Mammary epithelial cell (primary cell): ENCODE data around the gene CRB3.

Experiments used
- EZH2 ChIP-seq: IDR thresholded peaks from 2 replicates; pipeline ENCODE4 v1.6.1; 2012; ENCODE audit warnings: low read length, inconsistent platforms, borderline replicate concordance
- TF ChIP-seq, protein P1 (sequence below), 2 donors: IDR thresholded peaks in 1 of 2; conservative IDR thresholded peaks in 1 of 2; 2 replicates each; pipeline ENCODE4 v1.5.1; 2011 to 2012; ENCODE audit warnings: inconsistent platforms in 2 of 2, low read length in 2 of 2, mild to moderate bottlenecking in 2 of 2, control low read depth in 1 of 2, low read depth in 1 of 2; ENCODE audit not compliant: insufficient read depth in 1 of 2; ENCODE audit errors: extremely low read depth in 1 of 2

DNA sequence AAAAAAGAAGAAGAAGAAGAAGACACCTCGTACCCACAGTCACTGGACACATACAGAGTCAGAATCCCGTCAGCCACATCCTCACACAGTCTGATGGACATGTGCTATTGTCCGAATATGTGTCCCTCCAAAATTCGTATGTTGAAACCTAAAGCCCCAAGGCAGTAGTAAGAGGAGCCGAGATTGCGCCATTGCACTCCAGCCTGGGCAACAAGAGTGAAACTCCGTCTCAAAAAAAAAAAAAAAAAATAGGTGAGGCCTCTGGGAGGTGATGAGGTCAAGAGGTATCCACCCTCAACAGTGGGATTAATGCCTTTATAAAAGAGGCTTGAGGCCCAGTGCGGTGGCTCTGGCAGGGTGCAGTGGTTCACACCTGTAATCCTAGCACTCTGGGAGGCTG lies 20.2 kb downstream of the CRB3 start:
- TF ChIP-seq, protein P1, sequence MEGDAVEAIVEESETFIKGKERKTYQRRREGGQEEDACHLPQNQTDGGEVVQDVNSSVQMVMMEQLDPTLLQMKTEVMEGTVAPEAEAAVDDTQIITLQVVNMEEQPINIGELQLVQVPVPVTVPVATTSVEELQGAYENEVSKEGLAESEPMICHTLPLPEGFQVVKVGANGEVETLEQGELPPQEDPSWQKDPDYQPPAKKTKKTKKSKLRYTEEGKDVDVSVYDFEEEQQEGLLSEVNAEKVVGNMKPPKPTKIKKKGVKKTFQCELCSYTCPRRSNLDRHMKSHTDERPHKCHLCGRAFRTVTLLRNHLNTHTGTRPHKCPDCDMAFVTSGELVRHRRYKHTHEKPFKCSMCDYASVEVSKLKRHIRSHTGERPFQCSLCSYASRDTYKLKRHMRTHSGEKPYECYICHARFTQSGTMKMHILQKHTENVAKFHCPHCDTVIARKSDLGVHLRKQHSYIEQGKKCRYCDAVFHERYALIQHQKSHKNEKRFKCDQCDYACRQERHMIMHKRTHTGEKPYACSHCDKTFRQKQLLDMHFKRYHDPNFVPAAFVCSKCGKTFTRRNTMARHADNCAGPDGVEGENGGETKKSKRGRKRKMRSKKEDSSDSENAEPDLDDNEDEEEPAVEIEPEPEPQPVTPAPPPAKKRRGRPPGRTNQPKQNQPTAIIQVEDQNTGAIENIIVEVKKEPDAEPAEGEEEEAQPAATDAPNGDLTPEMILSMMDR (conservative IDR thresholded peaks at IDR 0.05 in 1 of 2, IDR thresholded peaks at IDR 0.05 in 1 of 2; ENCODE audit: extremely low read depth in 1 of 2, insufficient read depth in 1 of 2, low read depth in 1 of 2, low read length in 2 of 2): no peak
- no peak for TF ChIP-seq EZH2
